Measurements from ENCODE around the gene ZBTB44.

GRCh38 chr11:130217133-130218031 lies 97.3 kb downstream of the ZBTB44 start:
- TF ChIP-seq, protein P1, sequence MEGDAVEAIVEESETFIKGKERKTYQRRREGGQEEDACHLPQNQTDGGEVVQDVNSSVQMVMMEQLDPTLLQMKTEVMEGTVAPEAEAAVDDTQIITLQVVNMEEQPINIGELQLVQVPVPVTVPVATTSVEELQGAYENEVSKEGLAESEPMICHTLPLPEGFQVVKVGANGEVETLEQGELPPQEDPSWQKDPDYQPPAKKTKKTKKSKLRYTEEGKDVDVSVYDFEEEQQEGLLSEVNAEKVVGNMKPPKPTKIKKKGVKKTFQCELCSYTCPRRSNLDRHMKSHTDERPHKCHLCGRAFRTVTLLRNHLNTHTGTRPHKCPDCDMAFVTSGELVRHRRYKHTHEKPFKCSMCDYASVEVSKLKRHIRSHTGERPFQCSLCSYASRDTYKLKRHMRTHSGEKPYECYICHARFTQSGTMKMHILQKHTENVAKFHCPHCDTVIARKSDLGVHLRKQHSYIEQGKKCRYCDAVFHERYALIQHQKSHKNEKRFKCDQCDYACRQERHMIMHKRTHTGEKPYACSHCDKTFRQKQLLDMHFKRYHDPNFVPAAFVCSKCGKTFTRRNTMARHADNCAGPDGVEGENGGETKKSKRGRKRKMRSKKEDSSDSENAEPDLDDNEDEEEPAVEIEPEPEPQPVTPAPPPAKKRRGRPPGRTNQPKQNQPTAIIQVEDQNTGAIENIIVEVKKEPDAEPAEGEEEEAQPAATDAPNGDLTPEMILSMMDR (IDR thresholded peaks at IDR 0.05) = no peak
- no peak for TF ChIP-seq POLR2A (IDR thresholded peaks at IDR 0.05)

Data from body of pancreas (tissue), 4 donors.